Gastrocnemius medialis (tissue), 4 donors: Measurements from ENCODE around the gene WDFY2. TPM values are rescaled to one million over a fixed set of nuclear protein-coding genes. Genes with fewer than 3 reads are reported as not detected.

Source experiments
- ATAC-seq, 2 donors: fragments of 150-250 bp; one replicate each; pipeline ENCODE4 v1.9.1; 2016
- DNase-seq, 2 donors: peaks; one replicate each; pipeline ENCODE4 v3.0.0-alpha.2; 2019
- H3K27ac ChIP-seq, 4 donors: fragments of 200-600 bp; sonication (generic); 1 replicate in 1 of 4; 2 replicates in 3 of 4; pipeline ENCODE4 v1.5.1; 2016 to 2018; ENCODE audit warnings: mild to moderate bottlenecking in 2 of 4, moderate library complexity in 1 of 4
- H3K27me3 ChIP-seq, 3 donors: fragments of 200-600 bp; sonication (generic) in 2 of 3; 1 replicate in 1 of 3; 2 replicates in 2 of 3; pipeline versions ENCODE4 v1.5.1 to v1.6.0; 2016 to 2019; ENCODE audit warnings: mild to moderate bottlenecking in 1 of 3, moderate library complexity in 1 of 3
- H3K36me3 ChIP-seq, 2 donors: fragments of 200-600 bp; sonication (generic) in 1 of 2; one replicate each; pipeline ENCODE4 v1.5.1; 2017 to 2018
- H3K4me1 ChIP-seq, 2 donors: fragments of 200-600 bp; sonication (generic) in 1 of 2; one replicate each; pipeline ENCODE4 v1.5.1; 2016 to 2017; ENCODE audit warnings: mild to moderate bottlenecking in 2 of 2
- H3K4me3 ChIP-seq, 4 donors: fragments of 200-600 bp; sonication (generic) in 3 of 4; 1 replicate in 1 of 4; 2 replicates in 3 of 4; pipeline ENCODE4 v1.5.1; 2016 to 2019; ENCODE audit warnings: mild to moderate bottlenecking in 2 of 4
- H3K9me3 ChIP-seq, 3 donors: fragments of 200-600 bp; sonication (generic) in 2 of 3; 1 replicate in 1 of 3; 2 replicates in 2 of 3; pipeline ENCODE4 v1.5.1; 2016 to 2019
- CTCF ChIP-seq, 5 experiments: fragments of 450-650 bp in 3 of 5; fragments of 200-600 bp in 2 of 5; sonication (generic) in 2 of 5; IDR thresholded peaks in 4 of 5; conservative IDR thresholded peaks in 1 of 5; 1 replicate in 4 of 5; 2 replicates in 1 of 5; pipeline ENCODE4 v1.5.1; 2016 to 2019; ENCODE audit warnings: antibody characterized with exemption in 5 of 5, mild to moderate bottlenecking in 3 of 5, moderate library complexity in 3 of 5
- POLR2A ChIP-seq, 2 donors: fragments of 450-650 bp; IDR thresholded peaks; one replicate each; pipeline ENCODE4 v1.6.1; 2017; ENCODE audit warnings: antibody characterized with exemption in 2 of 2, mild to moderate bottlenecking in 2 of 2, moderate library complexity in 2 of 2
- in situ Hi-C, 4 donors: fragments of 200-750 bp; cut with MboI; loops; one replicate each; pipeline versions ENCODE4 v1.15.0 to v1.8.0; 2017; ENCODE audit warnings: low sequenced_read_pairs in 4 of 4
- intact Hi-C: fragments of 100-400 bp; cut with DNase I; formaldehyde crosslinking; loops from one replicate; pipeline ENCODE4 v1.15.1; 2023; ENCODE audit warnings: low total_unique reads
- total RNA-seq, 4 donors: library from RNA; depleted of rRNA; stranded (reverse); fragments of >200 nt; gene quantifications; one replicate each; pipeline versions ENCODE4 v1.1.0 to v1.2.3, GENCODE V29; 2016

Gene WDFY2
- total RNA-seq, 4 donors from 2014 or later = 0.98 to 2.8 (median 1.7) TPM

GRCh38 chr13:51626749-51627148 is 42.5 kb downstream of the WDFY2 start:
- ATAC-seq (no peak), DNase-seq (no peak)
- Histone ChIP-seq H3K27me3 (no peaks in the 10 kb centered on the region), H3K4me3 (no peak overlapping the region), H3K9me3 (no peaks in the 10 kb centered on the region), H3K4me1 (peaks cover 12 to 16% of the 10 kb centered on the region in 2 donors), H3K36me3 (no peaks in the 10 kb centered on the region), H3K27ac (no peak overlapping the region)
- TF ChIP-seq CTCF (IDR thresholded peaks at IDR 0.05 in 4 of 5, conservative IDR thresholded peaks at IDR 0.05 in 1 of 5) (no peak), POLR2A (IDR thresholded peaks at IDR 0.05) (no peak)
- intact Hi-C loops (no loop called here), in situ Hi-C loops (no loop called here)

- no peaks in the 10 kb centered on the region for H3K27me3 ChIP-seq
- H3K27ac ChIP-seq = no peak overlapping the region
- DNase-seq (no peak), ATAC-seq (no peak)
- no peaks in the 10 kb centered on the region for H3K9me3 ChIP-seq
- H3K4me3 ChIP-seq = no peak overlapping the region
- in situ Hi-C loops (no loop called here), intact Hi-C loops (no loop called here)
- TF ChIP-seq CTCF (IDR thresholded peaks at IDR 0.05 in 4 of 5, conservative IDR thresholded peaks at IDR 0.05 in 1 of 5) (no peak), POLR2A (IDR thresholded peaks at IDR 0.05) (no peak)
- H3K4me1 ChIP-seq = peaks cover 12 to 16% of the 10 kb centered on the region in 2 donors
- no peaks in the 10 kb centered on the region for H3K36me3 ChIP-seq
These were observed 44.0 kb downstream of the WDFY2 start for GRCh38 chr13:51628059-51628852.

GRCh38 chr13:51629491-51630287 is 45.4 kb downstream of the WDFY2 start:
- Histone ChIP-seq H3K4me1 (peaks cover 12 to 16% of the 10 kb centered on the region in 2 donors), H3K9me3 (no peaks in the 10 kb centered on the region), H3K27me3 (no peaks in the 10 kb centered on the region), H3K4me3 (no peak overlapping the region), H3K36me3 (no peaks in the 10 kb centered on the region), H3K27ac (no peak overlapping the region)
- intact Hi-C loops (no loop called here), in situ Hi-C loops (no loop called here)
- ATAC-seq (no peak), DNase-seq (no peak)
- TF ChIP-seq POLR2A (IDR thresholded peaks at IDR 0.05) = no peak
- TF ChIP-seq CTCF (IDR thresholded peaks at IDR 0.05 in 4 of 5, conservative IDR thresholded peaks at IDR 0.05 in 1 of 5) = no peak

GRCh38 chr13:51630288-51630615 is 46.0 kb downstream of the WDFY2 start:
- TF ChIP-seq CTCF (IDR thresholded peaks at IDR 0.05 in 4 of 5, conservative IDR thresholded peaks at IDR 0.05 in 1 of 5) (no peak), POLR2A (IDR thresholded peaks at IDR 0.05) (no peak)
- in situ Hi-C loops (no loop called here), intact Hi-C loops (no loop called here)
- H3K36me3 ChIP-seq = no peaks in the 10 kb centered on the region
- DNase-seq = no peak
- no peaks in the 10 kb centered on the region for H3K27me3 ChIP-seq
- no peak overlapping the region for H3K27ac ChIP-seq
- H3K4me3 ChIP-seq = no peak overlapping the region
- no peaks in the 10 kb centered on the region for H3K9me3 ChIP-seq
- no peak for ATAC-seq
- H3K4me1 ChIP-seq = peaks cover 12 to 16% of the 10 kb centered on the region in 2 donors
